OCI-LY3 (cell line): ENCODE data around the gene MAP3K7.

Experiments
- H2AFZ ChIP-seq: fragments of 200-600, 300-600 bp; shearing (Covaris generic); 2 replicates; pipeline ENCODE4 v1.6.0; 2014; ENCODE audit warnings: antibody characterized with exemption, low read depth, low read length
- H3K27ac ChIP-seq: fragments of 200-600, 300-600 bp; sonication (generic); 2 replicates; pipeline ENCODE4 v1.5.1; 2014; ENCODE audit warnings: mild to moderate bottlenecking, low read length, moderate library complexity, mixed read lengths
- H3K27me3 ChIP-seq: fragments of 200-600, 300-600 bp; sonication (generic); 2 replicates; pipeline ENCODE4 v1.6.1; 2014; ENCODE audit warnings: low read depth, low read length, mixed read lengths
- H3K36me3 ChIP-seq: fragments of 200-600, 300-600 bp; sonication (generic); replicated peaks from 2 replicates; pipeline ENCODE3; 2014; ENCODE audit warnings: low read depth, low read length, mixed read lengths
- H3K4me1 ChIP-seq: fragments of 300-600, 200-600 bp; sonication (generic); 2 replicates; pipeline ENCODE4 v1.6.1; 2014; ENCODE audit warnings: low read length, mixed read lengths
- H3K4me2 ChIP-seq: fragments of 200-600, 300-600 bp; sonication (generic); 2 replicates; pipeline ENCODE4 v1.6.1; 2014; ENCODE audit warnings: low read length, mixed read lengths
- H3K4me3 ChIP-seq: fragments of 300-600, 200-600 bp; sonication (generic); 2 replicates; pipeline ENCODE4 v1.5.1; 2014; ENCODE audit warnings: antibody characterized with exemption, mild to moderate bottlenecking, low read length, moderate library complexity
- H3K79me2 ChIP-seq: fragments of 300-600, 200-600 bp; shearing (Covaris generic); 2 replicates; pipeline ENCODE4 v1.6.1; 2014; ENCODE audit warnings: mild to moderate bottlenecking, low read length, mixed read lengths
- H3K9ac ChIP-seq: fragments of 300-600, 200-600 bp; shearing (Covaris generic); 2 replicates; pipeline ENCODE4 v1.6.0; 2014; ENCODE audit warnings: mild to moderate bottlenecking, low read length, moderate library complexity
- H3K9me3 ChIP-seq: fragments of 200-600, 300-600 bp; shearing (Covaris generic); 2 replicates; pipeline ENCODE4 v1.6.1; 2014; ENCODE audit warnings: low read length, mixed read lengths; ENCODE audit not compliant: insufficient read depth
- H4K20me1 ChIP-seq: fragments of 200-600, 300-600 bp; sonication (generic); 2 replicates; pipeline ENCODE4 v1.6.1; 2016; ENCODE audit warnings: low read length, mixed read lengths; ENCODE audit not compliant: insufficient read depth
- EZH2phosphoT487 ChIP-seq: fragments of 200-600 bp; shearing (Covaris generic); IDR thresholded peaks from 2 replicates; pipeline ENCODE4 v1.6.1; 2018; ENCODE audit warnings: antibody characterized with exemption, mixed run types, low read depth
- TF ChIP-seq, protein P1 (sequence below): fragments of 200-600, 300-600 bp; sonication (generic); IDR thresholded peaks from 2 replicates; pipeline ENCODE4 v1.5.1; 2014; ENCODE audit warnings: antibody characterized with exemption, low read length, low read depth

The MAP3K7 gene

GRCh38 chr6:90547991-90548390 lies 38.9 kb downstream of the MAP3K7 start:
- TF ChIP-seq, protein P1, sequence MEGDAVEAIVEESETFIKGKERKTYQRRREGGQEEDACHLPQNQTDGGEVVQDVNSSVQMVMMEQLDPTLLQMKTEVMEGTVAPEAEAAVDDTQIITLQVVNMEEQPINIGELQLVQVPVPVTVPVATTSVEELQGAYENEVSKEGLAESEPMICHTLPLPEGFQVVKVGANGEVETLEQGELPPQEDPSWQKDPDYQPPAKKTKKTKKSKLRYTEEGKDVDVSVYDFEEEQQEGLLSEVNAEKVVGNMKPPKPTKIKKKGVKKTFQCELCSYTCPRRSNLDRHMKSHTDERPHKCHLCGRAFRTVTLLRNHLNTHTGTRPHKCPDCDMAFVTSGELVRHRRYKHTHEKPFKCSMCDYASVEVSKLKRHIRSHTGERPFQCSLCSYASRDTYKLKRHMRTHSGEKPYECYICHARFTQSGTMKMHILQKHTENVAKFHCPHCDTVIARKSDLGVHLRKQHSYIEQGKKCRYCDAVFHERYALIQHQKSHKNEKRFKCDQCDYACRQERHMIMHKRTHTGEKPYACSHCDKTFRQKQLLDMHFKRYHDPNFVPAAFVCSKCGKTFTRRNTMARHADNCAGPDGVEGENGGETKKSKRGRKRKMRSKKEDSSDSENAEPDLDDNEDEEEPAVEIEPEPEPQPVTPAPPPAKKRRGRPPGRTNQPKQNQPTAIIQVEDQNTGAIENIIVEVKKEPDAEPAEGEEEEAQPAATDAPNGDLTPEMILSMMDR = no peak
- TF ChIP-seq EZH2phosphoT487 = no peak
- no peak overlapping the region for H3K27ac ChIP-seq
- H3K36me3 ChIP-seq = peaks cover 13% of the 10 kb centered on the region
- no peaks in the 10 kb centered on the region for H3K79me2 ChIP-seq
- no peak overlapping the region for H2AFZ ChIP-seq
- H3K9ac ChIP-seq = no peak overlapping the region
- H3K4me2 ChIP-seq = no peak overlapping the region
- H4K20me1 ChIP-seq = no peaks in the 10 kb centered on the region
- no peaks in the 10 kb centered on the region for H3K9me3 ChIP-seq
- no peak overlapping the region for H3K4me3 ChIP-seq
- peaks cover 7% of the 10 kb centered on the region; the same call in 1 of the 2 replicates for H3K4me1 ChIP-seq
- H3K27me3 ChIP-seq = no peaks in the 10 kb centered on the region

- H3K27me3 ChIP-seq = no peaks in the 10 kb centered on the region
- no peak overlapping the region for H2AFZ ChIP-seq
- no peak overlapping the region for H3K4me3 ChIP-seq
- H3K9ac ChIP-seq = no peak overlapping the region
- peaks cover 10% of the 10 kb centered on the region for H3K36me3 ChIP-seq
- H4K20me1 ChIP-seq = no peaks in the 10 kb centered on the region
- no peak overlapping the region for H3K4me2 ChIP-seq
- H3K27ac ChIP-seq = no peak overlapping the region
- H3K4me1 ChIP-seq = peaks cover 7% of the 10 kb centered on the region; the same call in 1 of the 2 replicates
- no peaks in the 10 kb centered on the region for H3K9me3 ChIP-seq
- no peaks in the 10 kb centered on the region for H3K79me2 ChIP-seq
- TF ChIP-seq, protein P1 = no peak
- TF ChIP-seq EZH2phosphoT487 = no peak
These were observed 39.8 kb downstream of the MAP3K7 start for GRCh38 chr6:90547079-90547478.

- no peak overlapping the region for H3K4me3 ChIP-seq
- H3K79me2 ChIP-seq = no peaks in the 10 kb centered on the region
- no peaks in the 10 kb centered on the region for H4K20me1 ChIP-seq
- no peak overlapping the region for H3K9ac ChIP-seq
- H3K27ac ChIP-seq = no peak overlapping the region
- no peak for TF ChIP-seq EZH2phosphoT487
- TF ChIP-seq, protein P1 = no peak
- peaks cover 7% of the 10 kb centered on the region; the same call in 1 of the 2 replicates for H3K4me1 ChIP-seq
- H3K4me2 ChIP-seq = no peak overlapping the region
- peaks cover 10% of the 10 kb centered on the region for H3K36me3 ChIP-seq
- no peaks in the 10 kb centered on the region for H3K27me3 ChIP-seq
- H2AFZ ChIP-seq = no peak overlapping the region
- no peaks in the 10 kb centered on the region for H3K9me3 ChIP-seq
These were observed 41.4 kb downstream of the MAP3K7 start for GRCh38 chr6:90545448-90545847.

- peaks cover 10% of the 10 kb centered on the region for H3K36me3 ChIP-seq
- H3K9me3 ChIP-seq = no peaks in the 10 kb centered on the region
- no peak overlapping the region for H3K9ac ChIP-seq
- no peaks in the 10 kb centered on the region for H3K27me3 ChIP-seq
- H3K27ac ChIP-seq = no peak overlapping the region
- no peak overlapping the region for H3K4me2 ChIP-seq
- no peaks in the 10 kb centered on the region for H4K20me1 ChIP-seq
- H3K4me3 ChIP-seq = no peak overlapping the region
- H2AFZ ChIP-seq = no peak overlapping the region
- H3K4me1 ChIP-seq = peaks cover 7% of the 10 kb centered on the region; the same call in 1 of the 2 replicates
- TF ChIP-seq, protein P1 = no peak
- TF ChIP-seq EZH2phosphoT487 = no peak
- H3K79me2 ChIP-seq = no peaks in the 10 kb centered on the region
These were observed 42.1 kb downstream of the MAP3K7 start for GRCh38 chr6:90544741-90545140.
